Coronary artery (tissue), 2 donors: ENCODE measurements around the gene KRT5.

Experiments
- DNase-seq: peaks from one replicate; pipeline ENCODE4 v3.0.0-alpha.2; 2017; ENCODE audit warnings: low spot score
- H3K27ac ChIP-seq, 2 donors: fragments of 200-600 bp; sonication (generic); one replicate each; pipeline ENCODE4 v1.5.1; 2016 to 2019
- H3K4me3 ChIP-seq: fragments of 200-600 bp; sonication (generic); 2 replicates; pipeline ENCODE4 v1.5.1; 2016; ENCODE audit warnings: mild to moderate bottlenecking, moderate library complexity
- CTCF ChIP-seq: fragments of 200-600 bp; sonication (generic); IDR thresholded peaks from one replicate; pipeline ENCODE4 v1.5.1; 2019; ENCODE audit warnings: antibody characterized with exemption

The KRT5 gene

DNA sequence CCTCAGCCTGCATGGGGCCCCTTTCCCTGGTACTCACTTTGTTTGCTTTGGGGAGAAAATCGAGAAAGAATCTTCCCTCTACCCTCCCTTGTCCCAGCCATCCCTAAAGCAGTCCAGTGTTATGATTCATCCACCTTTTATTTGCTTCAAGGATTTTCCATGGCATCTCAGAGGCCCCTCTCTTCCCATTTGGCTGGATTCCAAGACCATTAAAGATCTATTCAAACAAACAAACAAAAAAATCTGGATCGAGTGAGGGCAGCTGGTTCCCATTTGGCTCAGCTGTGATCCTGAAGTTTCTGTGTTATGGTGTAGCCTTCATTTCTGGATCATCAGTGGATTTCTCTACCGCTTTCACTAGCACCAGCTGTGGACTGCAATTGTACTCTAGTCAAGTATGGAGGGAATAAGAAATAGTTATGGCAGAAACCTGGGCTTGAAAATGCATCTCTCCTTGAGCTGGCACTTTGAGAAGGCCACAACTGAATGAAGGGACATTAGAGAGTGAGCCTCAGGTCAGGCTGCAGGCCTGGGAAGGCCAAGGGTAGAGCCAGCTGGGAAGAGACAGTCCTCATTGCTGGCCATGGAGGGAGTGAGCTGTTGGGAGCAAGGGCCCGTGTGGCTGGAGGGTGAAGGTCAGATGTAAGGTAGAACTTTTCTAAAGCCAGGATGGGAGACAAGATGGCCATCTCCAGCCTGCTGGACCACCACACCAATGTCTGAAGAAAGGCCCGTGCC lies 19.1 kb upstream of the KRT5 start:
- peak overlapping the region in 1 of 2 donors; percentile 30 for H3K27ac ChIP-seq
- TF ChIP-seq CTCF = no peak
- H3K4me3 ChIP-seq = no peak overlapping the region
- DNase-seq = no peak

DNA sequence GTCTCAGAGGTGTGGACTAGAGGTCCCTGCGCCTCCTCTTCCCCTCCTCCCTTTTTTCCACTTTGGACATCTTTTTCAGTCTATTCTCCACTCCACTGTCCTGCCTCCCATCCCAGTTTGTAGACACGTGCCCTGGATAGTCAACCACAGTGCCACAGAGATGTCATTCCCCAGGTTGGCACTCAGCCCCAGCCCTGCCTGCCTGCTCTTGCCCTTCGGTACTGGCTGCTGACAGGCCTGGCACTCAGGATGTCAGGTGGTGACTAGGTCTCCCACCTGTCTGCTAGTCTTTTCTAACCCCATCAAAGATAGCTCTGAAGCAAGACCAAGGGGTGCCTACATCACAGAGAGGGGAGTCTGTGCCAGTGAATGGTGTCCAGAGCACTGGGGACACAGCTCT lies 16.9 kb upstream of the KRT5 start:
- no peak overlapping the region for H3K27ac ChIP-seq
- TF ChIP-seq CTCF = no peak
- H3K4me3 ChIP-seq = no peak overlapping the region
- DNase-seq = no peak

GRCh38 chr12:52535574-52535973 lies 15.4 kb upstream of the KRT5 start:
- H3K4me3 ChIP-seq = no peak overlapping the region
- no peak overlapping the region for H3K27ac ChIP-seq
- no peak for DNase-seq
- no peak for TF ChIP-seq CTCF

GRCh38 chr12:52534482-52534881 lies 14.3 kb upstream of the KRT5 start:
- no peak for DNase-seq
- no peak for TF ChIP-seq CTCF
- Histone ChIP-seq H3K27ac (no peak overlapping the region), H3K4me3 (no peak overlapping the region)

DNA sequence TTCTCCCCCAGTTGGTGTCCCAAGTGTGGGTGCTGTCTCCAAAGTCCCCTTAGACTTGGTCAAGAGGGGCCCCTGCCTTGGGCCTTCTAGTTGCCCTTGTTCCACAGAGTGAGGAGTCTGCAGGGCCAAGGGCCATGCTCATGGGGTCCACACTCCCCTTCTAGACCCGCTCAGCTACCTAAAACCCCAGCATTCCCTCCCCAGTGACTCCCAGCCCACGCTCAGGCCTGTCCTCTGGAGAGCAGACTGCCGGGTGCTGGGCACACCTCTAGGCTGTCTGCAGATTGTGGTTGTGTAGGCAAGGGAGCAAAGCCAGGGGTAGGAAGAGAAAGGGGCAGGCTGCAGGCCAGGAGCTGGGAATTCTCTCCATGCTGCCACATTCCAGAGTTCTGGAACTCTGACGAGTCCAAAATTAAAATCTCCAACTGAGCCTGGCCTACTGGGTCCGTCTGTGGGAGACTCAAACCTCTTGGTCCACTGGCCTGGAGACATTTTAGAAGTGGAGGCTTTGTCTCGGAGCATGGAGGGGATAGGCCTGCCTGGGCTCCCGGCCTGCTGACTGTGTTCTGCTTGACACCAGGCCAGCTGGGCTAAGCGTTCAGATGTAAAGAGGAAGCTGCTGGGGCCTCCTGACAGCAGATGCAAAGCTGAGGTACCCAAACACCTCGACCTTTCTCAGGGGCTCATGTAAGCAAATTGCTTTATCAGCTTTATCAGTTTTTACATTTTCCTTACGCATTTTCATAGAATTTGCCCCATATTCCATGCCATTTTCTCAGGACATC lies 13.7 kb upstream of the KRT5 start:
- Histone ChIP-seq H3K27ac (no peak overlapping the region), H3K4me3 (no peak overlapping the region)
- no peak for DNase-seq
- TF ChIP-seq CTCF = no peak

DNA sequence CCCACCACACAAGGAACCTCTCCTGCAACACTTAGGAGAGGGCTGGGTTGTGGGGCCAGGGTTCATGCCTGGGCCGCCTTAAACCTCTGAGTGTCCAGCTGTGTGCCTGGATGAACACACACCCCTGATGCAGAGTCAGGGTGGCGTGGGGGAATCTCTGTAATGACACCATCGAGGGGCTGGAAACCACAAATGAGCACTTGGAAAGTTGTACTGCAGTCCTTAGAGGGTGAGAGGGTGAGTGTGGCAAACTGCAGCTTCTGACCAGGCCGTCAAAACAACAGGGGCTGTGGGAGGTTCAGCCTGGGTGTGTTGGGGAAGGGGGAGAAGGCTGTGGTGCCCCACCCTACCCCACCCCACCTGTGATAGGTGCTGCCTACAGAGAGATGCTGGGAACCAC lies 12.4 kb upstream of the KRT5 start:
- H3K27ac ChIP-seq = no peak overlapping the region
- DNase-seq = no peak
- H3K4me3 ChIP-seq = no peak overlapping the region
- TF ChIP-seq CTCF = no peak
